HG02623 (cell line): ENCODE results near the gene RAD51B.
A peak's percentile ranks its signal among the peaks of the same experiment; 100 is the strongest.

Source experiments
- ATAC-seq: cut with Tn5 transposase; IDR thresholded peaks from one replicate; pipeline ENCODE4 v1.9.1; 2021; ENCODE audit warnings: moderate library complexity; ENCODE audit not compliant: unreplicated experiment

Gene RAD51B

GRCh38 chr14:67833403-67833802 lies 13.8 kb downstream of the RAD51B start:
- no peak for ATAC-seq

- no peak for ATAC-seq
These were observed 16.0 kb downstream of the RAD51B start for GRCh38 chr14:67835596-67835995.

DNA sequence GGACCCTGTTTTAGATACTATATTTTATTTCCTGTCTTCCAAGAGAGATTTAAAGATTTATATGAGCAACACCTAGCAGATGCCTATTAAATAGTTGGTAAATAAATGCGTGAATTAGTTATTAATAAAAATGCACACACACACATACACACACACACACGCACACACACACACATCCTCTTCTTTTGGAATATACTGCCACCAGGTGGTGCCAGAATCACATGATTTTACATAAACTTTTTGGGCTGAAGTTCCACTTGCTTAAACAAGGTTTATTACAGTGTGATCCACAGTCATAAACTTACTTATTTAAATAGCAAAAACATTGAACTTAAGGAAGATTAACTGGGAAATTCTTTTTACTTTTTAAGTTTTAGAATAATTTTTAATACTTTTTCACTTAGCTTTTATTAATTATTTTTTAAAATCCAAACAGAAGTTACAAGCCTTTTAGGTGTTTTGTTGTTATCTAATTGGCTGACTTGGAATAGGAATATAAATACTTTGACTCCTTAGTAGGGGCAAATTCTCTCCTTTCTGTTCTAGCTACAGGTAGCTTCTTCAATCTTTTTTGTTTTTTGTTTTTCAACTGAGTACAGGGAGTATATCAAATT lies 17.5 kb downstream of the RAD51B start:
- no peak for ATAC-seq

DNA sequence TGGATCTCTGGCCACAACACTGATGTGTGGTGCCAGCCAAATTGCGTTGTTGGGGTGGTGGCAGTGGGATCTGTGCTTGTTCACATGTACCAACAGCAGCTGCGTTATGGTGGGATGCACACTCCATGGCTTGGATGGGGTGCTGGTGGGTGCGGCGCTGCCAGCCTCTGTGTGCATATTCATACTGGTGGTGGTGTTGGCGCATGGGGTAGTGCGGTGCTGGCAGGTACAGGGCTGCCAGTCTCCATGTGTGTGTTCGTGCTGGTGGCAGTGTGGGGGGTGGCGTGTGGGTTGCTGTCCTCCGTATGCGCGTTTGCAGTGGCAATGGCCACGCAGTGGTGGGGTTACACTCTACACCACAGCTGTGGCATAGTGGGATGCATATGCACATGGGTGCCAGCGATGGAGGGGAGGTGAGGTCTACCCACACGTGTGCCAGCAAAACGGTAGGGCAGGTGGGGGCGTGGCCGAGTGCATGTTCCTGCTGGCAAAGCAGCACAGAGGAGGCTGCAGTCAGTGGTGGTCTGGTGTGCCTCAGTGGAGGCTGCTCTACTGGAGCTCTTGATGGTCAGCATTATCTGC lies 26.5 kb downstream of the RAD51B start:
- no peak for ATAC-seq

GRCh38 chr14:67850066-67850830 lies 30.7 kb downstream of the RAD51B start:
- no peak for ATAC-seq

- no peak for ATAC-seq
These were observed 32.3 kb downstream of the RAD51B start for GRCh38 chr14:67851785-67852410.

- no peak for ATAC-seq
These were observed 33.5 kb downstream of the RAD51B start for GRCh38 chr14:67852926-67853604.

GRCh38 chr14:67853715-67854114 lies 34.1 kb downstream of the RAD51B start:
- no peak for ATAC-seq

DNA sequence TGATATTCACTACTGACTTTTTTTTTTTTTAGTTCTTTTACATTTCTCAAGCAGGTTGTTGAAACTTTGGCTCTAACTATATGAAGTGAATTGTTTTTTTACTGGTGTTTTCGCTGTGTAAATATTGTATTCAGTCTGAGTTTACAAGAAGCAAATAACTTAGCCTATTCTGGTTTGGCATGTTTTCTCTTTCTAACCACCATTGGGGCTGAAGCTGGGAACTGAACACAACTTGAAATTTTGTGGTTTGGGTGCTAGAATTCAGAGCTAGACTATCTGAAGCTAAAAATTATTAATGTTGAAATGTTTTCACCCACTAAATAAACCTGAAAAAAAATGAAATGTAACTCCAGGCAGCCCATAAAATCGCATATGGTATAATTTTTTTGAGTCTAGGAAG lies 37.2 kb downstream of the RAD51B start:
- ATAC-seq, result no peak

DNA sequence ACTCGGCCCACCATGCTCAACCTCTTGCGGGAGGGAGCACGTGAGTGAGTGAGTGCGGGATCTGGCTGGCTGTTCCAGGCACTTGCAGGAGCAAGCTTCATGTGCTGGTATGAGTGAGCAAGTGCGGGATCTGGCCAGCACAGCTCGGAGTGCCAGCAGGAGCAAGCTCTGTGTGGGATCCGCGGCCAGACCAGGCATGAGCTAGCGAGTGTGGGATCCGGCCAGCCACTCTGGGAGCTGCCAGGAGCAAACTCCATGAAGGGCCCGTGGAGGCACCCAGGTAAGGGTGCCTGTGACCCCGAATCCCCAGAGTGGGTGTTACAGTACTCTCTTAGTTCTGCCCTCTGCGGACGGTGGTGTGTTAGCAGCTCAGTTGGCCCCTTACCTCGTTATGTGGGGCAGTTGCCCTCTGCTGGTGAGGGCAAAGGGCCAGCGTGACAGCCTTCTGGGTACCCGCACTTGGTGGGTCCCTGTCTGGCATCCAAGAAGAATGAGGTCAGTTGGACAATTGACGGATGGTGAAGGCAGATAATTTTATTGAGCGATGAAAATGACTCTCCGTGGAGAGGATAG lies 38.3 kb downstream of the RAD51B start:
- no peak for ATAC-seq

- no peak for ATAC-seq
These were observed 39.7 kb downstream of the RAD51B start for GRCh38 chr14:67859169-67859749.

- ATAC-seq, result no peak
These were observed 43.6 kb downstream of the RAD51B start for GRCh38 chr14:67863223-67863622.

- no peak for ATAC-seq
These were observed 55.8 kb downstream of the RAD51B start for GRCh38 chr14:67875175-67876006.

DNA sequence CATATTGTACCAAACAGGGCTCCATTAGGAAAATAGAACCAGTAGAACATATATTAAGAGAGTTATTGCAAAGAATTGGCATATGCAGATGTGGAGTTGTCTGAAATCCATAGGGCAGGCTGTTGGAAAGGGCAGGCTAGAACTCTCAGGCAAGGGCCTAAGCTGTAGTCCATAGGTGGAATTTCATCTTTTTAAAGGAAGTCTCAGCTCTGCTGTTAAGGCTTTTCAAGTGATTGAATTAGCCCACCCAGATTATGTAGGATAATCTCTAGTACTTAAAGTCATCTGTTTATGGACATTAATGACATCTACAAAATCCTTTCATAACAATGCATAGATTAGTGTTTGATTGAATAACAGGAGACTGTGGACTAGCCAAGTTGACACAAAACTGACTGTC lies 59.4 kb downstream of the RAD51B start:
- ATAC-seq, result no peak

- ATAC-seq, result peak; percentile 97
These were observed 61.6 kb downstream of the RAD51B start for GRCh38 chr14:67881225-67881624.

- ATAC-seq, result no peak
These were observed 63.5 kb downstream of the RAD51B start for GRCh38 chr14:67882986-67883555.

DNA sequence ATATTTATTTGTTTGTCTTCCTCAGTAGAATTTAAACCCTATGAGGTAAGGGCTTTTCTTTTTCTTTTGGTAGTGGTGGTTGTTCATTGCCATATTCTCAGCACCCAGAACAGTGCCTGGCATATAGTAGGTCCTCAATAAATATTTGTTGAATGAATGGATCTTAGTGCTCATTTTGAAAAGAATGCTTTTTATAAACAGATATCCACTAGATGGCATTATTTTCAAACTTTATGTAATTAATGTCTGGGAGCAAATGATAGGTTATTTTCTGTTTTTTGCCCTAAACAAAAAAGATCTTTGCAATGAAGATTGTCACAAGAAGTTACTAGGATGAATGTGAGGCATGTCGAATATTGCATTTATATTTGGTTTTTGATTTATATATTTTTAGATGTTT lies 64.1 kb downstream of the RAD51B start:
- ATAC-seq, result no peak

DNA sequence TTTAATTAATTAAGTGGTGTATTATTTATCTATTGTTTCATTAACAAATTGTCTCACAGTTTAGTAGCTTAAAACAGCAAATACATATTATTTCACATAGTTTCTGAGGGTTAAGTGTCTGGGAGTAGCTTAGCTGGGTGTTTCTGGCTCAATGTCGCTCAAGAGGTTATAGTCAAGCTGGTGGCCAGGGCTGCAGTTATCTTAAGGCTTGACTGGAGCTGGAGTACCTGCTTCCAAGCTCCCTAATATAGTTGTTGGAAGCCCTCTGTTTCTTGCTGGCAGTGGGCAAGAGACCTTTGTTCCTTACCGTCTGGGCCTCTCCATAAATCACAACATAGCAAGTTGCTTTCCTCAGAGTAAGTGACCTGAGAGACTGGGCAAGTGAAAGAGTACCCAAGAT lies 66.6 kb downstream of the RAD51B start:
- ATAC-seq, result no peak

GRCh38 chr14:67887478-67887877 lies 67.9 kb downstream of the RAD51B start:
- no peak for ATAC-seq
